CD4-positive, CD25-positive, alpha-beta regulatory T cell (primary cell): Measurements from ENCODE around the gene CALN1. TPM values are rescaled to one million over a fixed set of nuclear protein-coding genes. Genes with fewer than 3 reads are reported as not detected.

Experiments used
- ATAC-seq, 2 donors: fragments of 150-1000 bp; cut with Tn5 transposase; one replicate each; pipeline ENCODE4 v1.10.0; 2021; ENCODE audit warnings: low read depth in 2 of 2, moderate number of reproducible peaks in 2 of 2, moderate library complexity in 1 of 2
- DNase-seq, 3 donors: peaks; one replicate each; pipeline versions ENCODE4 v3.0.0 to v3.0.0-alpha.2; 2012 to 2022; ENCODE audit warnings: mixed read lengths in 1 of 3
- H3K27ac ChIP-seq: one replicate; pipeline ENCODE4 v1.7.0; 2013; ENCODE audit warnings: mild to moderate bottlenecking, low read length; ENCODE audit not compliant: insufficient read depth, poor library complexity, severe bottlenecking
- H3K27me3 ChIP-seq: one replicate; pipeline ENCODE4 v1.7.0; 2013; ENCODE audit warnings: low read length; ENCODE audit not compliant: control insufficient read depth, insufficient read depth
- H3K36me3 ChIP-seq: one replicate; pipeline ENCODE4 v1.7.0; 2013; ENCODE audit warnings: mild to moderate bottlenecking, low read length, moderate library complexity; ENCODE audit not compliant: control insufficient read depth, insufficient read depth
- H3K4me1 ChIP-seq: 2 replicates; pipeline ENCODE4 v1.7.0; 2013; ENCODE audit warnings: mild to moderate bottlenecking, low read length; ENCODE audit not compliant: insufficient read depth, control insufficient read depth, poor library complexity, severe bottlenecking
- H3K4me3 ChIP-seq: one replicate; pipeline ENCODE4 v1.7.0; 2013; ENCODE audit warnings: low read depth, mild to moderate bottlenecking, low read length, moderate library complexity
- H3K9me3 ChIP-seq, 2 experiments: 1 replicate in 1 of 2; 2 replicates in 1 of 2; pipeline ENCODE4 v1.7.0; 2013; ENCODE audit warnings: low read length in 2 of 2, mild to moderate bottlenecking in 1 of 2, moderate library complexity in 1 of 2; ENCODE audit not compliant: control insufficient read depth in 2 of 2
- H3K27ac Mint-ChIP-seq, 3 donors: one replicate each; pipeline ENCODE4 v1.8.0; 2020 to 2022; ENCODE audit warnings: mild to moderate bottlenecking in 3 of 3, mixed read lengths in 3 of 3, moderate library complexity in 2 of 3
- H3K27me3 Mint-ChIP-seq: one replicate; pipeline ENCODE4 v1.8.0; 2022; ENCODE audit warnings: mild to moderate bottlenecking, mixed read lengths
- H3K36me3 Mint-ChIP-seq: one replicate; pipeline ENCODE4 v1.8.0; 2020; ENCODE audit warnings: mixed read lengths
- H3K4me1 Mint-ChIP-seq, 4 donors: one replicate each; pipeline ENCODE4 v1.8.0; 2020 to 2022; ENCODE audit warnings: mixed read lengths in 4 of 4, mild to moderate bottlenecking in 1 of 4
- H3K4me3 Mint-ChIP-seq, 4 donors: one replicate each; pipeline ENCODE4 v1.8.0; 2020 to 2022; ENCODE audit warnings: mild to moderate bottlenecking in 4 of 4, mixed read lengths in 4 of 4, moderate library complexity in 3 of 4
- H3K9me3 Mint-ChIP-seq, 7 donors: one replicate each; pipeline ENCODE4 v1.8.0; 2020 to 2022; ENCODE audit warnings: mixed read lengths in 7 of 7, mild to moderate bottlenecking in 3 of 7, moderate library complexity in 2 of 7
- polyA plus RNA-seq, 4 donors: library from polyadenylated mRNA; unstranded; fragments of 300-500 nt; fragmentation: Illumina TruSeq; gene quantifications; one replicate each; pipeline ENCODE4 v1.2.3, GENCODE V29; 2021
- total RNA-seq: library from RNA; stranded (reverse); gene quantifications from one replicate; pipeline ENCODE4 v1.2.3, GENCODE V29; 2022

Gene CALN1
- total and polyA plus RNA-seq, 5 donors from 2014 or later = 0.52 TPM; not detected in 4

GRCh38 chr7:72037516-72037915, 374.6 kb downstream of the CALN1 start:
- no peak overlapping the region for H3K4me3 Mint-ChIP-seq
- H3K27me3 Mint-ChIP-seq = no peaks in the 10 kb centered on the region
- no peak overlapping the region for H3K27ac ChIP-seq

GRCh38 chr7:72035266-72035665, 376.9 kb downstream of the CALN1 start:
- Histone ChIP-seq H3K4me1 (no peaks in the 10 kb centered on the region), H3K36me3 (no peaks in the 10 kb centered on the region), H3K27me3 (no peaks in the 10 kb centered on the region), H3K9me3 (no peaks in the 10 kb centered on the region), H3K4me3 (no peak overlapping the region), H3K27ac (no peak overlapping the region)
- H3K9me3 Mint-ChIP-seq = peaks cover 2 to 23% (median 12%) of the 10 kb centered on the region in 7 donors
- H3K4me1 Mint-ChIP-seq = no peaks in the 10 kb centered on the region
- DNase-seq = no peak
- H3K36me3 Mint-ChIP-seq = no peaks in the 10 kb centered on the region
- no peak for ATAC-seq
- no peaks in the 10 kb centered on the region for H3K27me3 Mint-ChIP-seq
- H3K27ac Mint-ChIP-seq = no peak overlapping the region
- H3K4me3 Mint-ChIP-seq = no peak overlapping the region

More at GRCh38 chr7:72037516-72037915, 374.6 kb downstream of the CALN1 start:
- Mint-ChIP-seq H3K9me3 (peaks cover 2 to 23% (median 11%) of the 10 kb centered on the region in 7 donors), H3K36me3 (no peaks in the 10 kb centered on the region), H3K27ac (no peak overlapping the region), H3K4me1 (no peaks in the 10 kb centered on the region)
- no peaks in the 10 kb centered on the region for H3K27me3 ChIP-seq
- ATAC-seq (no peak), DNase-seq (no peak)
- no peaks in the 10 kb centered on the region for H3K4me1 ChIP-seq
- no peaks in the 10 kb centered on the region for H3K36me3 ChIP-seq
- H3K9me3 ChIP-seq = no peaks in the 10 kb centered on the region
- H3K4me3 ChIP-seq = no peak overlapping the region

DNA sequence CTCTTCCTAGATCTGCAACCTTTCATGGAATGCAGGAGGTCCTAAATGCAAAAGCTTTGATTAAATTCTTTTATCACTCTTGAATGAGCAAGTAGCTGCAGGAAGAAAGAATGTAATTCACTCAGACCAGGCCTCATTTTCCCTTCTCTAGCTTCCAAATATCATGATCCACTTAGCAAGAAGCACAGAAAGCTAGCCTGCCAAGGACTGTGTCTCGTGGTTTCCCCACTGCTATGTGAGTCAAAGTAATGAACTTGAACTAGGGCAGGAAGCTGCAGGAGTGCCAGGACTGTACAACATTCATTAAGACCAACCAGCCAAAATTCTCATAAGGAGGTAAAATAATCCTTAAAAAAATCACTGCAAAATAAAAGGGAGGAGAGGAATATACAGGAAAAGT, 379.2 kb downstream of the CALN1 start:
- no peaks in the 10 kb centered on the region for H3K36me3 Mint-ChIP-seq

DNA sequence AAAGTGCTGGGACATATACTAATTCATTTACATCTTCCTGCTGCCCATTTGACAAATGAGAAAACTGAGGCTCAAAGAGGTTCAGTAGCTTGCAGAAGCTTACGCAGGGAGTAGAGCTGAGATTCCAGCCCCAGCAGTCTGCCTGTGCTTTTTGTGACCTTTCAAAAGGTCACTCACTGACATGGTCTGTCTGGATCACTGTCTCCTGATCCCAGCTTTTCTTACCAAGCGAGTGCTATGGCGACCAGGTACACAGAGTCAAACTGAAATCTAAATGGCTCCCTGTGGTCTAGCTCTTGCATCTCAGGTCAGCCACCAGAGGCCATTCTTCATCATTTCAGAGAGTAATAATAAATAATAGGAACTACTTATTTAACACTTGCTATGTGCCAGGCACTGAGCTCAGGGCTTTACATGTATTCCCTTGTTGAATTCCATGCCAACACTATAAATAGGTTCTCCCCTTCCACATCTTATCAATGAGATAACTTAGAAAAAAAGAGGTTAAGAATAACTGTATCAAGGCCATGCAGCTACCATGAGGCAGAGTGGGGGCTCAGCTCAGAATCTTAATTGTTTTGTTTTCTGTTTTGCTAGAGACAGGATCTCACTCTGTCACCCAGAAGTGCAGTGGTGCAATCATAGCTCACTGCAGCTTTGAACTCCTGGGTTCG, 381.0 kb downstream of the CALN1 start:
- no peak for ATAC-seq
- H3K4me3 Mint-ChIP-seq = no peak overlapping the region
- no peaks in the 10 kb centered on the region for H3K36me3 ChIP-seq
- H3K27me3 Mint-ChIP-seq = no peaks in the 10 kb centered on the region
- no peaks in the 10 kb centered on the region for H3K9me3 ChIP-seq
- H3K27ac ChIP-seq = no peak overlapping the region
- H3K27ac Mint-ChIP-seq = no peak overlapping the region
- H3K4me1 ChIP-seq = no peaks in the 10 kb centered on the region
- no peak for DNase-seq
- H3K4me3 ChIP-seq = no peak overlapping the region
- H3K4me1 Mint-ChIP-seq = no peaks in the 10 kb centered on the region
- H3K27me3 ChIP-seq = no peaks in the 10 kb centered on the region
- no peaks in the 10 kb centered on the region for H3K36me3 Mint-ChIP-seq
- peaks cover 0 to 21% (median 17%) of the 10 kb centered on the region in 7 donors for H3K9me3 Mint-ChIP-seq

More for the DNA sequence above, 379.2 kb downstream of the CALN1 start:
- H3K36me3 ChIP-seq = no peaks in the 10 kb centered on the region
- H3K4me3 Mint-ChIP-seq = no peak overlapping the region
- H3K27ac Mint-ChIP-seq = no peak overlapping the region
- H3K27ac ChIP-seq = no peak overlapping the region
- DNase-seq (no peak), ATAC-seq (no peak)
- H3K4me3 ChIP-seq = no peak overlapping the region
- H3K27me3 ChIP-seq = no peaks in the 10 kb centered on the region
- no peaks in the 10 kb centered on the region for H3K4me1 ChIP-seq
- no peaks in the 10 kb centered on the region for H3K9me3 ChIP-seq
- H3K27me3 Mint-ChIP-seq = no peaks in the 10 kb centered on the region
- peaks cover 2 to 19% (median 14%) of the 10 kb centered on the region in 7 donors for H3K9me3 Mint-ChIP-seq
- H3K4me1 Mint-ChIP-seq = no peaks in the 10 kb centered on the region

GRCh38 chr7:72028267-72028666, 383.9 kb downstream of the CALN1 start:
- H3K9me3 ChIP-seq = peaks cover 0 to 1% of the 10 kb centered on the region in 2 experiments
- no peak overlapping the region for H3K4me3 Mint-ChIP-seq

DNA sequence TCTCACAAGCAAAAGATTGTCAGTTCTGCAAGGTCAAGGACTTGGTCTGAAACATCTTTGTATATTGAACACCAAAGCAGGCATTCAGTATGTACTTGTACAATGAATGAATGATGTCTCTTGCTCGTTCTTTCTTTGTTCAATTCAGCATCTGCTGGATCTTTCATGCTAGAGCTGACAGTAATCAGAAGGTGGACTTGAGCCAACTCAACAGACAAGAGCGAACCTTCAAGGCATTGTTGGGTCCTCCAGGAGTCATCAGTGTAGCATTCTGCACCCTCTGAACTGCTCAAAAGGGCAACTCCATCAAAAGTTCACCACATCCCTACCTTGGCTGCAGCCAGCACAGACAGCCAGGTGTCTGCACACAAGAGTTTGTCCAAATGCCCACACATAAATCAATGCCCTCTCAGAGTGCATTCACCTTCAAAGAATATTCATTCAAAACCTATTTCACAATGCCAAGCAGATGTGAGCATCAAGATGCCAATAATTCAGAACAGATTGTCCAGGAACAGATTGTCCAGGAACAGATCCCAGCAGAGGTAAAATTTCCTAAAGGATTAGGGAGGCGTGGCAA, 386.7 kb downstream of the CALN1 start:
- Histone ChIP-seq H3K9me3 (peaks cover 0 to 1% of the 10 kb centered on the region in 2 experiments), H3K4me1 (no peaks in the 10 kb centered on the region), H3K36me3 (no peaks in the 10 kb centered on the region), H3K4me3 (no peak overlapping the region), H3K27ac (no peak overlapping the region), H3K27me3 (no peaks in the 10 kb centered on the region)
- no peak overlapping the region for H3K4me3 Mint-ChIP-seq
- peaks cover 0 to 22% (median 12%) of the 10 kb centered on the region in 7 donors for H3K9me3 Mint-ChIP-seq
- ATAC-seq (no peak), DNase-seq (no peak)
- no peaks in the 10 kb centered on the region for H3K36me3 Mint-ChIP-seq
- H3K27ac Mint-ChIP-seq = no peak overlapping the region
- H3K27me3 Mint-ChIP-seq = no peaks in the 10 kb centered on the region
- no peaks in the 10 kb centered on the region for H3K4me1 Mint-ChIP-seq

More at GRCh38 chr7:72028267-72028666, 383.9 kb downstream of the CALN1 start:
- no peaks in the 10 kb centered on the region for H3K36me3 ChIP-seq
- no peak overlapping the region for H3K27ac ChIP-seq
- Mint-ChIP-seq H3K9me3 (peaks cover 0 to 21% (median 8%) of the 10 kb centered on the region in 7 donors), H3K27ac (no peak overlapping the region), H3K36me3 (no peaks in the 10 kb centered on the region), H3K4me1 (no peaks in the 10 kb centered on the region), H3K27me3 (no peaks in the 10 kb centered on the region)
- ATAC-seq = no peak
- no peaks in the 10 kb centered on the region for H3K27me3 ChIP-seq
- H3K4me1 ChIP-seq = no peaks in the 10 kb centered on the region
- H3K4me3 ChIP-seq = no peak overlapping the region
- no peak for DNase-seq

- no peak overlapping the region for H3K27ac Mint-ChIP-seq
- no peaks in the 10 kb centered on the region for H3K36me3 Mint-ChIP-seq
- H3K27ac ChIP-seq = no peak overlapping the region
- H3K9me3 ChIP-seq = peaks cover 0 to 1% of the 10 kb centered on the region in 2 experiments
- H3K27me3 ChIP-seq = no peaks in the 10 kb centered on the region
- H3K4me1 Mint-ChIP-seq = no peaks in the 10 kb centered on the region
- no peak overlapping the region for H3K4me3 Mint-ChIP-seq
- ATAC-seq (no peak), DNase-seq (no peak)
- no peak overlapping the region for H3K4me3 ChIP-seq
- H3K4me1 ChIP-seq = no peaks in the 10 kb centered on the region
- peaks cover 0 to 23% (median 10%) of the 10 kb centered on the region in 7 donors for H3K9me3 Mint-ChIP-seq
- no peaks in the 10 kb centered on the region for H3K27me3 Mint-ChIP-seq
- no peaks in the 10 kb centered on the region for H3K36me3 ChIP-seq
These were observed 388.2 kb downstream of the CALN1 start for GRCh38 chr7:72023926-72024325.

DNA sequence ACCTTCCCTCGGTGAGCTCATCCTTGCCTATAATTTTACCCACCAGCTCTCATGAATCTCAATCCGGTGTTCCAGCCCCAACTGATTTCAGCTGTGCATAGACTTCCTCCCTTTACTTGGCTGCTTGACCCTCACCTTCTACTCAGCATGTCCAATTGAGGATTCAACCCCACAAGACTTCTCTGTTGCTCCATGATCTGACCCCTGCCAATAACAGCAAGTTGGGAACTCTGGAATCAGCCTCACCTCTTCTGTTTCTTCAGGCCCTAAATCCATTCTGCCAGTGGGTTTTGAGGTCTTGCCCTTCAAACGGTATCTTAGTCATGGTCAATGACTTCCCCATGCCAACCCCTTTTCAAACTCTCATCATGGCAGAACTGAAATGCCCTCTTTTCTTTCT, 390.4 kb downstream of the CALN1 start:
- Histone ChIP-seq H3K4me1 (no peaks in the 10 kb centered on the region), H3K9me3 (peaks cover 0 to 1% of the 10 kb centered on the region in 2 experiments), H3K27ac (no peak overlapping the region), H3K36me3 (no peaks in the 10 kb centered on the region), H3K27me3 (no peaks in the 10 kb centered on the region), H3K4me3 (no peak overlapping the region)
- Mint-ChIP-seq H3K27me3 (no peaks in the 10 kb centered on the region), H3K36me3 (no peaks in the 10 kb centered on the region), H3K9me3 (peaks cover 0 to 18% (median 6%) of the 10 kb centered on the region in 7 donors), H3K4me3 (no peak overlapping the region), H3K4me1 (no peaks in the 10 kb centered on the region), H3K27ac (no peak overlapping the region)
- ATAC-seq = no peak
- DNase-seq = no peak
